Pons (tissue), 1 donor: ENCODE data around the gene PSMD6.

Experiments used
- DNase-seq: peaks from one replicate; pipeline ENCODE4 v3.0.0-alpha.2; 2016; ENCODE audit warnings: low spot score

The PSMD6 gene

DNA sequence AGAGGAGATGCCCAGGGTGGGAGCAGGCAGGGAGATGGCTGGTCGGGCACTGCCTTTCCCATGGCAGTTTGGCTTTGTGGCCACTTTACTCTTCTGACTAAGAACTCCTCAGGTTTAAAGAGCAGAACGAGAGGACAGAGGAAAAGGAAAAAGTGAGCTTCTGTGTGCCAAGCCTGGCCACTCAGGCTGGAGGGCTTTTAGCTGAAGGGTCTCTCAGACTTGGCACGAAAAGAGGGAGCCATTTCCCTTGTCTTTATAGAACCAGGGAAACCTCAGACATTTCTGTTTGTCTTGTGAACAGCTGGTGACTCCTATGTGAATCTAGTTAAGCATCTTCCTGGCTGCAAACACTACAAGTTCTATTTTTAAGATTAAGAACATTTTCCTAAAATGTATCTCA lies 23.3 kb upstream of the PSMD6 start:
- no peak for DNase-seq

DNA sequence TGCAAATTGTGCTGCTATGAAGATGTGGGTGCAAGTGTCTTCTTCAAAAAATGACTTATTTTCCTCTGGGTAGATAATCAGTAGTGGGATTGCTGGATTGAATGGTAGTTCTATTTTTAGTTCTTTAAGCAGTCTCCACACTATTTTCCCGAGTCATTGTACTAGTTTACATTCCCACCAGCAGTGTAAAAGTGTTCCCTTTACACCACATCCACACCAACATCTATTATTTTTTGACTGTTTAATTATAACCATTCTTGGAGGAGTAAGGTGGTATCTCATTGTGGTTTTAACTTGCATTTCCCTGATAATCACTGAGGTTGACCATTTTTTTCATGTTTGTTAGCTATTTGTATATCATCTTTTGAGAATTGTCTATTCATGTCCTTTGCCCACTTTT lies 19.7 kb upstream of the PSMD6 start:
- DNase-seq = no peak

GRCh38 chr3:64039981-64040733 lies 16.9 kb upstream of the PSMD6 start:
- no peak for DNase-seq

- DNase-seq = no peak
Observed at GRCh38 chr3:64039332-64039731, 16.0 kb upstream of the PSMD6 start.

- no peak for DNase-seq
Observed at GRCh38 chr3:64038253-64038767, 15.0 kb upstream of the PSMD6 start.

DNA sequence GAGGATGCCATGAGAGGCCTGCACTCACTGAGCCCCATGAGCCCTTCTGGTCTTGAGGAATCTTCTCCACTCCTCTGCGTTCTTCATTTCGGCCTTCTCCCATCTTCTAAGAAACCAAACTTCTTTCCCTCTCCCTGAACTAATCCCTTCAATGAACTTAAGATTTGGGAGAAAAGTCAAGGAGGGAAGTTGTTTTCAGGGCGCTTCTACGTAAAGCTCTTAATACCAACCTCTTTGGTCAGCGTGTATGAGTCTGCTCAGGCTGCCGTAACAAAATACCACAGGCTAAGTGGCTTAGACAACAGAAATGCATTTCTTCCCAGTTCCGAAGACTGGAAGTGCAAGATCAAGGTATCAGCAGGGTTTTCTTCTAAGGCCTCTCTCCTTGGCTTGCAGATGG lies 13.8 kb upstream of the PSMD6 start:
- no peak for DNase-seq

GRCh38 chr3:64033069-64033468 lies 9.8 kb upstream of the PSMD6 start:
- no peak for DNase-seq

DNA sequence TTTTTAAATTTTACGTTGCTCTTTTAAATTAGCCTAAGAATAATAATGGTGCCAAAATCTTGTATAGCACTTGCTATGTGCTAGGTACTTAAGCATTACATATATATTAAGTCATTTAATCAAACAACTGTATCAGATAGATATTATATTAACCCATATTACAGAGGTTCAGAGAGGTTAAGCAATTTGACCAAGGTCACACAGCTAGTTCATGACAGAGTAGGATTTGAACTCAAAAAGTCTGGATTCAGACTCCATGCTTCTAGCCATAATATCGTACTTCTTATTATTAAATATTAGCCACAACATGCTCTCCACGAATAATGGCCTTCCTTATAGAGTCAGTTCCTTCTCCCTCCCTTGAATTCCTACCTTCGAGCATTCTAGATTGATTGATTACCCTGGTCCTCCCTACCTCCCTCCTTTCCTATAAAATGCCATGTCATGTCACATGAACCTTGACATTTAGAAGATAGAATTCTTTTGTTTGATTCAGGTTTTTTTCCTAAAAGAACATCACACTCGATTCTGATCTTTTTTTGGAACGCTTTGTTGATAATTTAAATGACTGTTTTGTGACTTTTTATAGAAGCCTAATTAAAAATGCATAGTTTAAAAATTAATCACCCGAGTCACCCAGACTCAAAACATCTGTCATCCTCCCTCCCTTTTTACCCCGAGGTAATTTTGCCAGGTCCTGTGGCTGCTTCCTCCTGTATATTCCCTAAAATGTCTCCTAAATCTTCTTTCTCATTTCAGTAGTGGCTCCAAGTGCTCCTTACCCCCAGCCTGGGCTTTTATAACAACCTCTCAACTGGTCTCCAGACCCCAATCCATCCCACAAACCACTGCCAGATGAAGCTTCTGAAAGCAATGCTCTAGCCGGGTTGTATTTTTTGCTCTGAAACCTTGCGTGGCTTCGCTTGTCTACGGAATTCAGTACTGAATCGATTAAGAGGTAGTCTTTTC lies 8.5 kb upstream of the PSMD6 start:
- no peak for DNase-seq

DNA sequence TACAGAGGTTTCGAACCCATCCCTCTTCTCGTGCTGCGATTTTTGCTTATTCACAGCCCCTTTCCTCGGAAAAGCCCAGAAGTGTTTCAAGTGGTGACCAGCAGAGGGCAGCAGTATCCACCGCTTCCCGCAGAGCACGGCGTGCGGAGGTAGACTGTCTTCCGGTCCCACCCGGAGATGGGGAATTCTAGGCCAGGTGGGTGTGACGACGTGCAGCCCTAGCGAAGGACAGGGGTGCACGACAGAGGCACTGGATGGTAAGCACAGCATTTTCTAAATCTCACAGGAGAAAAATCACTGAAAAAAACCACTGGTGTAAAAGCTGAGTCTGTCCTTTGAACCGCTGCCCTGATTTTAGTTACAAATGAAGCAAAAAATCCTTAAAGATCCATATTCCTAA lies 7.4 kb upstream of the PSMD6 start:
- DNase-seq = peak; percentile 48

DNA sequence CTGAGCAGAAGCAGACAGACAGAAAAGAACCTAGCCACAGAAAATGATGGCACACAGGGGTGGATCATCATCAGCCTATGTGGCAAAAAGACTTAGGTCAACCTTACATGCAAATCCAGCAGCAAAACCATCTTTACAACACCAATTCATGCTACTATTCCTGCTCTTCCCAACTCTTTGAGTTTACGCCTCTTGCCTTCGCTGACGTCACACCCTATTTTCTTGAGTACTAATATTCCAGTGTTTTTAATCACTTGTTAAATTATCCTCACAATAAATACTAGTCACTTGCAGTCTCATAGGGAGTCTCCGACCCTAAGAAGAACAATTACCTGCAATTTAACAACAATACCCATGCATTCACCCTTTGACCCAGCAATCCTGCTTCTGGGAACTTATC lies 6.0 kb upstream of the PSMD6 start:
- no peak for DNase-seq

DNA sequence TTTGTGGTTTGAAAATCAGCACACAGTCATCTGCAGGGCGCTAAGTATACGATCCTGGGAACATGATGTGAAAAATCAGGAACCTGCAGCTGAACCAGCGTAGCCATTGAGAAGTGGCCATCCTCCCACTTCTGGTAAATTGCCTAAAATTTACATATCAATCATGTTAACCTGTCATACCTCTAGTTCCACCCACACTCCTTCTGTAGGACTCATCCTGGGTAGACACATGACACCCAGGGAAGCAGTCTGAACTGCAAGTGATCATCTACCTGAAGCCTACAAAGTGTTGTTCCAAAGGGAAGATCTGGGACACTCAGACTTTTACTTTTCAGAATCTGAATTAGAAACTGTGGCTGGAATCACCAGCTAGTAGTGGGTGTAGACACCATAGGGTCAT lies 5.5 kb upstream of the PSMD6 start:
- DNase-seq = no peak

DNA sequence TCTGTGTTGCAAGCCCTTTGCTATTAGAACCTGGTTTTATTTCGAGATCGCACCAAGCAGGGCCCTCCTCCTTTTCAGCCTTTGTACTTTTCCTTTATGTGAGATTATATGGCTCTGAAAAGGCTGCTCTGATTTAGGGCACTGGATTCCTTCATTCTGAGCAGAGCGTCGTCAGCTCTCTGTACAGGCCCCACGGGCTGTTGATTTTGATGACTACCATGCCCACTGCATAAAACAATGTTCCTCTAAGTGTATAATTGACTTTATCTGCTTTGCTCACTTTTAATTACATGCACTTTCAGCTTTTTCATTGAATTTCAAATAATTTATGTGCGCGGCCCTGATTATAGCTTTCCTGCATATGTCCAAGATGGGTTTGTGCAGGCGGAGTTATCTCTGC lies 4.4 kb upstream of the PSMD6 start:
- DNase-seq = no peak

- no peak for DNase-seq
Observed at GRCh38 chr3:64026346-64026745, 3.1 kb upstream of the PSMD6 start.

DNA sequence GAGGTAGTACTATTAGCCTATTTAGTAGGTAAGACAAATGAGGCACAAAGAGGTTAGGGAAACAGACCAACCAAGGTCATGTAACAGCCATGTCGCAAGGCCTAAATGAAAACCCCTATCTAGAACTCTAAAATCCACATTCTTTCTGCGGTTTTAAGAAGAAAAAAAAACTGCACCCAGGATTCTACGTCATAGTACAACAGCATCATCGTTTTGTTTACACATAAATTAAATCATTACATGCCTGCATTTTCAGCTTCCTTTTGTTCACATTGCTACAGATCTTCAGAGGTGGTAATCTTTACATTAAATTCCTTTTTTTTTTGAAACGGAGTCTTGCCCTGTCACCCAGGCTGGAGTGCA lies 548 bp upstream of the PSMD6 start:
- no peak for DNase-seq

GRCh38 chr3:64022451-64023186 lies 675 bp downstream of the PSMD6 start:
- no peak for DNase-seq

DNA sequence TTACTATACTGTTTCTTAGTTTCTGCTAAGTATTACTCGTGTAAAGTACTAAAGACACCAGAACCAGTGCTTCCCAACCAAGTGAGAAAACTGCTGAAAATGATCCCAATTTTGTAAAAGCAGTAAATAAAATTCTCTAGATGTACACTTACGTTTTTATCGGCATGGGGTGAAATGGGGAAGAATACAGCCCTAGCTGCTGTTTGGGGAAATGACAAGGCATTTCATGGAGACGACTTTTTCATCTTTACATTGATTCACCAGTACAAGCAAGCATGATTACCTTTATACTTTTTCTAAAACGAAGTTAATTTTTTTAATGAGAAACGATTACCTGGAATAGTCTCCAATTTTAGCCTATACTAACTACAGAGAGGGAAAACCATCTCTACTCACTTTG lies 1.4 kb downstream of the PSMD6 start:
- no peak for DNase-seq

- no peak for DNase-seq
Observed at GRCh38 chr3:64019879-64020278, 3.4 kb downstream of the PSMD6 start.

DNA sequence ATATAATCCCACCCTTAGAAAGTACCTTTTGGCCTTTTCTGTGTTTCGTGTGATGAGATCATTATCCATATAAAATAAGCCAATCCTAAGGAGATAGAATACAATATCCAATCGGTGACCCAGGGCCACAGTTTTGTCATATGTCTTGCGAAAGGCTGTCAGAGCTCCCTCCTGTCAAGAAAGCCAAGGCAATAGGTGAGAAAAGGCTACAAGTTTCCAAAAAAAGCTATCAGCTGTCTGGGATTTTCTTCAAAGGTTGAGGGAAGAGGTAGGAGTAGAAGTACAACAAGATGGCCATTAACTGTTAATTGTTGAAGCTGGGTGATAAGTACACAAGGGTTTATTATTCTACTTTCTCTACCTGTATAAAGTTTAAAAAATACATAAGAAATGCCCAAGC lies 4.0 kb downstream of the PSMD6 start:
- DNase-seq = no peak

GRCh38 chr3:64016941-64017620 lies 6.2 kb downstream of the PSMD6 start:
- DNase-seq = no peak

GRCh38 chr3:64011685-64012084 lies 11.6 kb downstream of the PSMD6 start:
- no peak for DNase-seq

DNA sequence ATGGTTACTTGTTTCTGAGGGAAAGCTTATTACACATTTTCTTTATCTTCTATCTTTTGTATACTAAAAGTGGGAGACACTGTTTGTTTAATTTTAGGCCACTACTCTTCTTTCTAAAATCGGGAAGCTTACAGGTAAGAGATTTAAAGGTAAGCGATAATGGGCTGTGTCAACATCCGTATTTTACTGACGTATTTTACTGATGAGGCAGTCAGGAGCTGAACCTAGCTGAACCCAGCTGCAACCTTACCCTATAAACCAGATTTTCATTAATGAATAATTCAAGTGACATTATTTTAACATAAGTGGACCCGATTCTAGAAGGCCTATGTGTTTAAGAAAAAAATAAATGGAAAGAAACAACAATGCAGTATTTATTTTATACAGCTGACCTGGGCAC lies 13.1 kb downstream of the PSMD6 start:
- DNase-seq = no peak

- DNase-seq = no peak
Observed at GRCh38 chr3:64009528-64009927, 13.8 kb downstream of the PSMD6 start.
